ENCODE results near the gene PACS2.
A peak's percentile ranks its signal among the peaks of the same experiment; 100 is the strongest.

PACS2 gene

GRCh38 chr14:105439710-105440553 lies 125.4 kb downstream of the PACS2 start:
- ATAC-seq (replicated peaks) (no peak), DNase-seq (no peak)
- Mint-ChIP-seq H3K4me3 (no peak overlapping the region), H3K4me1 (peaks cover 11 to 17% of the 10 kb centered on the region in 2 donors), H3K27ac (no peak overlapping the region), H3K36me3 (peaks cover 38 to 40% of the 10 kb centered on the region in 2 donors), H3K9me3 (no peaks in the 10 kb centered on the region), H3K27me3 (no peaks in the 10 kb centered on the region)

- no peak for ATAC-seq (replicated peaks)
- Mint-ChIP-seq H3K36me3 (peaks cover 37% of the 10 kb centered on the region in 2 donors), H3K4me1 (peaks cover 7 to 11% of the 10 kb centered on the region in 2 donors), H3K27me3 (no peaks in the 10 kb centered on the region), H3K4me3 (no peak overlapping the region), H3K27ac (no peak overlapping the region), H3K9me3 (no peaks in the 10 kb centered on the region)
- no peak for DNase-seq
These were observed 126.0 kb downstream of the PACS2 start for GRCh38 chr14:105440554-105440900.

DNA sequence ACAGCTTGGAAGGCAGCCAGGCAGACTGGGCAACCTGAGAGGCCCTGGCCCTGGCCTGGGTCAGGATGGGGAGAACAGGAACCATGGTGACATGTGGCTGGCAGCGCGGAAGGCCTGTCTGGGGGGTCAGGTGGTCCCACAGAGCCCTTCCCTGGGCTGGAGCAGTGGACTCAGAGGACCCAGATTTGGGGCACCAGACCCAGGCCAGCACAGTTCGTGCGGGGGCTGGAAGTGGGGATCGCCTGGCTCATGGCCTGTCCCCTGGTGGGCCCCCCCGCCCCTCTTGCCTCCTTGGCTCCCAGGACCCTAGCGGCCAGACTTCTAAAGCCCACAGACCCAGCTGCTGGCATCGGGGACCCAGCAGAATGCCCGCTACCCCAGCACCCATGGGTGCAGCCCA lies 126.4 kb downstream of the PACS2 start:
- H3K9me3 Mint-ChIP-seq, result no peaks in the 10 kb centered on the region
- DNase-seq (no peak), ATAC-seq (replicated peaks) (no peak)
- no peak overlapping the region for H3K4me3 Mint-ChIP-seq
- peaks cover 32 to 34% of the 10 kb centered on the region in 2 donors for H3K36me3 Mint-ChIP-seq
- H3K4me1 Mint-ChIP-seq, result peaks cover 4 to 7% of the 10 kb centered on the region in 2 donors
- no peaks in the 10 kb centered on the region for H3K27me3 Mint-ChIP-seq
- H3K27ac Mint-ChIP-seq, result no peak overlapping the region

DNA sequence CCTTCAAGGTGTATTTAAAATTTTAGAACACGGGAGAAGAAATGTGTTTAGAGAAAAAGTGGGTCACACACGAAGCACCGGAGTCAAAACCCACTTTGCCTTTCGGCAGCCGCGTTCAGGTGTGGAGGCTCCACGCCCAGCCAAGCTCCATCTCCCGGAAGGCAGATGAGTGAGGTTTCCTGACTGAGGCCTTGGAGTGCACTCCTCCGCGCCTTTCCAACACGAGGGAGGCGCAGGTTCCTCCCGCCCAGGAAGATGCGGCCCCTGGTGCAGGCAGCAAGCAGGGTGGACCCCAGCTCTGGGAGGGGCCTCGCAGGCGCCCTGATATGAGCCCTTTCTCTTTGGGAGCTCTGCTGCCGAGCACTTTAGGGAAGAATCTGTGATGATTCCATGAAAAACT lies 127.6 kb downstream of the PACS2 start:
- Mint-ChIP-seq H3K4me3 (no peak overlapping the region), H3K27ac (no peak overlapping the region), H3K36me3 (peaks cover 28 to 30% of the 10 kb centered on the region in 2 donors), H3K4me1 (peaks cover 3 to 5% of the 10 kb centered on the region in 2 donors), H3K27me3 (no peaks in the 10 kb centered on the region), H3K9me3 (no peaks in the 10 kb centered on the region)
- ATAC-seq (replicated peaks) (no peak), DNase-seq (no peak)

DNA sequence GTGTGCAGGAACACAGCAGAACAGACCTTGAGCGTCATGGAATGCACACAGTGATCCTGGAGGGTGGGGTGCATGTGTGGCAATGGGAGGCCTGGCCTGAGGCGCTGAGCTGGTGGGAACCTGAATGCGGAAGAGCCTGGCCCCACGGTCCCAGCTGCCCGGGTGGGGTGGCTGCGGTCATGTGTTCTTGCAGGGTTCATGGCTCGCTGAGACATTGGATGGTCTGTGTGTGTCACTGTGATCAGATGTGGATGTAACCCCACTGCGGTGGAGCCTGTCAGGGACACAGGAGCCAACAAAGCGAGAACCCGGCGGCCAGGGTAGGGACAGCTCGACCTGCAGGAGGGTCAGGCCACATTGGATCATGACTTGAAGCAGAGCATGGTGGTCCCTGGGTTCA lies 128.3 kb downstream of the PACS2 start:
- Mint-ChIP-seq H3K4me1 (peaks cover 3 to 8% of the 10 kb centered on the region in 2 donors), H3K4me3 (no peak overlapping the region), H3K9me3 (no peaks in the 10 kb centered on the region), H3K27ac (no peak overlapping the region), H3K27me3 (no peaks in the 10 kb centered on the region), H3K36me3 (peaks cover 28 to 31% of the 10 kb centered on the region in 2 donors)
- ATAC-seq (replicated peaks), result no peak
- DNase-seq, result no peak

DNA sequence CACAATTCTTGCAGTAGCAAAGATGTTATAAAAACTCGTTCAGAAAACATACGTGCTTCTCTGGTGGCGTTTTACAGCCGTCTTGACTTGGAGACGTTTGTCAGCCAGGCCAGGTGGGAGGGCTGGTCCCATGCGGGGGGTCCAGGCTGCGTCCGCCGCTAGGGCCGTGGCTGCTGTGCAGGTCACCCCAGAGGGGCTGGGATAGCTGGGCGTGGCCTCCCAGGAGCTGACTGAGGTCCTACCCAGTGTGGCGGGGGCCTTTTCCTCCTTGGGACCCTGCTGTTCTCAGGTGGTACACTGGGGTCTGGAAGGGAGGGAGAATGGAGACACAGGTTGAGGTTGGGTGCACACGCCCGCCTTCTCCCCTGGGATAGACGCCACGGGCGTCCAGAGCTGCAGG lies 130.3 kb downstream of the PACS2 start:
- H3K4me3 Mint-ChIP-seq, result no peak overlapping the region

DNA sequence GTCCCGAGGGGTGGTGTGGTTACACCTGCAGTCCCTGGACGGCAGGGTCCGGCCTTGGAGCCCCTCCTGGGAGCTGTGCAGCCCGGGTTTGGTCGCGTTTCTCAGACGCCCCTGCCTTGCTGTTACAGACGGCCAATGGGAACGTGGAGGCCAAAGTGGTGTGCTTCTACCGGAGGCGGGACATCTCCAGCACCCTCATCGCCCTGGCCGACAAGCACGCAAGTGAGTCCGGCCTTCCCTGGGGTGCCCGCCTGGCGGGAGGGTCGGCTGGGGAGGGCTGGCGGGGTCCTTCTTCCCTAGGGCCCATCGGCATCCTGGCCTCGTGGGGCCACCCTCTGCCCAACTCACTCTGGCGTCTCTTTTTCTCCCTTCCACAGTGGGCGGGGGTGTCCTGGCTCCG lies 130.7 kb downstream of the PACS2 start:
- Mint-ChIP-seq H3K9me3 (no peaks in the 10 kb centered on the region), H3K27ac (no peak overlapping the region), H3K27me3 (no peaks in the 10 kb centered on the region), H3K4me1 (peaks cover 6 to 8% of the 10 kb centered on the region in 2 donors), H3K4me3 (no peak overlapping the region), H3K36me3 (peaks cover 27 to 33% of the 10 kb centered on the region in 2 donors)
- DNase-seq (no peak), ATAC-seq (replicated peaks) (no peak)

More for the DNA sequence above, 130.3 kb downstream of the PACS2 start:
- Mint-ChIP-seq H3K4me1 (peaks cover 6 to 8% of the 10 kb centered on the region in 2 donors), H3K27me3 (no peaks in the 10 kb centered on the region), H3K9me3 (no peaks in the 10 kb centered on the region), H3K36me3 (peaks cover 24 to 33% of the 10 kb centered on the region in 2 donors), H3K27ac (no peak overlapping the region)
- ATAC-seq (replicated peaks) (no peak), DNase-seq (no peak)

DNA sequence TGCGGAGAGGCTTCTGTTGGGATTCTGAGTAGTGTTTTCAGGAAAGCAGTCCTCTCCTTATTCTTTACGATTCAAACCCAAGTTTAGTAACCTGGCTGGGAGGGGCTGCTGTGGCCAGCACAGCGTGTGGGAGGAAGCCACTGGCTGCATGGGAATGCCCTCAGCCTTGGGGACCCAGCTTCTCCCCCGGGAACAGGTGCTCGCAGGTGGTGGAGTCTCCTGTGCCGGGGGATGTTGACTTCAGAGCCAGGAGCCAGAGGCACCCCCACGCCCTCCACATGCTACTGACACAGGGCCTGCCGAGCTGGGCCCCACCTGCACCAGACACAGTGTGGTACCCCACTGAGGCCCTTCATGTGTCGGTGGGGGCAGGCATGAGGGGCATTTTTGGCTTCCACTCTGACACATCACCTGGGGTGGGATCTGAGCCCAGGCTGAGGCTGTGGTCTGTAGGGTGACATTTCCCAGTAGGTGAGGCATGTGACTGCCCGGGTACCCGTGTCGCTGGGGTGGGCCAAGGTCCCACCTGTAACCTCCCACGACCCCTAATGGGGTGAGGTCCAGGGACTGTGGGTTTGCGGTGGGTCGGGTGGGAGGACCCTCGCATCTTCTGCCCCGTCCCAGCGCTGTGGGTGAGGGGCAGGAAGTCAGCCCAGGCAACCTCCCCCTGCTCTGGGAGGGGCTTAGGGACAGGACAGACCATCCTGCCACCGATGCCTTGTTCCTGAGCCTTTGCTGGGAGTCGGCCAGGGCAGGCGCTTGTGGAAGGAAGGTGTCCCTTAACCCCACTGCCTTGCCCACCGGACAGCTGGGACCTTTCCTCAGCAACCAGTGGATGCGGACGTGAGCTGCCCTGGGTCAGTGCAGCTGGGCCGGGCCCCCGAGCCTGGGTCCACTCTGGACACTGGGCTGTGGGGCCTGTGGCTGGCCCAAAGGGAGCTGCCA lies 131.6 kb downstream of the PACS2 start:
- ATAC-seq (replicated peaks) (no peak), DNase-seq (no peak)
- H3K27me3 Mint-ChIP-seq, result no peaks in the 10 kb centered on the region
- H3K4me3 Mint-ChIP-seq, result no peak overlapping the region
- no peak overlapping the region for H3K27ac Mint-ChIP-seq
- H3K4me1 Mint-ChIP-seq, result peaks cover 6 to 8% of the 10 kb centered on the region in 2 donors
- no peaks in the 10 kb centered on the region for H3K9me3 Mint-ChIP-seq
- peaks cover 29 to 34% of the 10 kb centered on the region in 2 donors for H3K36me3 Mint-ChIP-seq

- no peak for DNase-seq
- H3K4me3 Mint-ChIP-seq, result no peak overlapping the region
- no peaks in the 10 kb centered on the region for H3K9me3 Mint-ChIP-seq
- H3K27me3 Mint-ChIP-seq, result no peaks in the 10 kb centered on the region
- no peak for ATAC-seq (replicated peaks)
- H3K27ac Mint-ChIP-seq, result peak overlapping the region; percentile 51
- peaks cover 27 to 34% of the 10 kb centered on the region in 2 donors for H3K36me3 Mint-ChIP-seq
- H3K4me1 Mint-ChIP-seq, result peaks cover 7 to 8% of the 10 kb centered on the region in 2 donors
These were observed 132.4 kb downstream of the PACS2 start for GRCh38 chr14:105446971-105447370.
